Testis (tissue), 2 donors: ENCODE data around the gene PCDHA5.

Experiments
- POLR2A ChIP-seq: fragments of 450-650 bp; IDR thresholded peaks from one replicate; pipeline ENCODE4 v1.6.1; 2017; ENCODE audit warnings: antibody characterized with exemption, mild to moderate bottlenecking, moderate library complexity
- TF ChIP-seq, protein P1 (sequence below), 3 experiments: fragments of 450-650 bp in 2 of 3; fragments of 200-600 bp in 1 of 3; sonication (generic) in 1 of 3; IDR thresholded peaks; one replicate each; pipeline ENCODE4 v1.5.1; 2016 to 2019; ENCODE audit warnings: antibody characterized with exemption in 3 of 3, mild to moderate bottlenecking in 2 of 3, moderate library complexity in 1 of 3

DNA sequence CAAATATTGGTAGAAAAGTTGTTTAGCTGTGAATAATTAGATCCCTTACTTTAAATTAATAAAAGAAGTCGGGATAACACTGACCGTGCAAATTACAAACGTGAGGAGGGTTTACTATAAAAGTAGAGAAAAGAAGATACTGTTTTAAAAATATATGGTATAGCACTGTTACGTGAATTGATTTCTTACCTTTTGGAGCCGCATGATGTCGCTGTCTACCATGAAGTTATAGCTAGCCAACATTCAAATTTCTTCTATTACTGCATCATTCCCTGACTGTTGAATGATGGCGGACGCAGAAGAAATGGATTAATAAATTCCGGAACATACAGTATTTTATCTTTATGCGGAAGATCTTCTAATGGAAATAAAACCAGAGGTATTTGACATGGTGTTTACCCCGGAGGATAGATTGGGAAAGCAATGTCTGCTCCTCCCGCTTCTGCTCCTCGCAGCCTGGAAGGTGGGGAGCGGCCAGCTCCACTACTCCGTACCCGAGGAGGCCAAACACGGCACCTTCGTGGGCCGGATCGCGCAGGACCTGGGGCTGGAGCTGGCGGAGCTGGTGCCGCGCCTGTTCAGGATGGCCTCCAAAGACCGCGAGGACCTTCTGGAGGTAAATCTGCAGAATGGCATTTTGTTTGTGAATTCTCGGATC lies 6.4 kb downstream of the PCDHA5 start, which contains the start of gene PCDHA6:
- TF ChIP-seq, protein P1, sequence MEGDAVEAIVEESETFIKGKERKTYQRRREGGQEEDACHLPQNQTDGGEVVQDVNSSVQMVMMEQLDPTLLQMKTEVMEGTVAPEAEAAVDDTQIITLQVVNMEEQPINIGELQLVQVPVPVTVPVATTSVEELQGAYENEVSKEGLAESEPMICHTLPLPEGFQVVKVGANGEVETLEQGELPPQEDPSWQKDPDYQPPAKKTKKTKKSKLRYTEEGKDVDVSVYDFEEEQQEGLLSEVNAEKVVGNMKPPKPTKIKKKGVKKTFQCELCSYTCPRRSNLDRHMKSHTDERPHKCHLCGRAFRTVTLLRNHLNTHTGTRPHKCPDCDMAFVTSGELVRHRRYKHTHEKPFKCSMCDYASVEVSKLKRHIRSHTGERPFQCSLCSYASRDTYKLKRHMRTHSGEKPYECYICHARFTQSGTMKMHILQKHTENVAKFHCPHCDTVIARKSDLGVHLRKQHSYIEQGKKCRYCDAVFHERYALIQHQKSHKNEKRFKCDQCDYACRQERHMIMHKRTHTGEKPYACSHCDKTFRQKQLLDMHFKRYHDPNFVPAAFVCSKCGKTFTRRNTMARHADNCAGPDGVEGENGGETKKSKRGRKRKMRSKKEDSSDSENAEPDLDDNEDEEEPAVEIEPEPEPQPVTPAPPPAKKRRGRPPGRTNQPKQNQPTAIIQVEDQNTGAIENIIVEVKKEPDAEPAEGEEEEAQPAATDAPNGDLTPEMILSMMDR (IDR thresholded peaks at IDR 0.05): peak in 2 of 3 experiments; percentile 5 to 13
- TF ChIP-seq POLR2A: no peak
